RPMI7951 (cell line): ENCODE data around the gene ARL6IP1. TPM values are rescaled to one million over a fixed set of nuclear protein-coding genes. Genes with fewer than 3 reads are reported as not detected.

Experiments used
- DNase-seq: peaks from one replicate; pipeline ENCODE4 v3.0.0-alpha.2; 2012; ENCODE audit warnings: low read depth
- total RNA-seq: library from RNA; depleted of rRNA; stranded (reverse); fragments of >200 nt; shearing (Covaris generic); gene quantifications from 2 replicates; pipeline ENCODE4 v1.2.3, GENCODE V29; 2014; rRNA removed

ARL6IP1 gene
- total RNA-seq = 422 and 461 TPM in 2 replicates

- peak; percentile 98 for DNase-seq
These were observed at the start of gene ARL6IP1 for GRCh38 chr16:18801145-18801972. Gene ARL6IP1 (minus strand): TSS chr16:18801549. CDS start chr16:18801466, 83 bp downstream.

- DNase-seq = no peak
These were observed 45.1 kb upstream of the ARL6IP1 start for GRCh38 chr16:18846416-18846815.

GRCh38 chr16:18842565-18842964 is 41.2 kb upstream of the ARL6IP1 start:
- no peak for DNase-seq

- DNase-seq = no peak
These were observed 40.6 kb upstream of the ARL6IP1 start for GRCh38 chr16:18841833-18842525.

GRCh38 chr16:18839555-18839954 is 38.2 kb upstream of the ARL6IP1 start:
- DNase-seq = no peak

DNA sequence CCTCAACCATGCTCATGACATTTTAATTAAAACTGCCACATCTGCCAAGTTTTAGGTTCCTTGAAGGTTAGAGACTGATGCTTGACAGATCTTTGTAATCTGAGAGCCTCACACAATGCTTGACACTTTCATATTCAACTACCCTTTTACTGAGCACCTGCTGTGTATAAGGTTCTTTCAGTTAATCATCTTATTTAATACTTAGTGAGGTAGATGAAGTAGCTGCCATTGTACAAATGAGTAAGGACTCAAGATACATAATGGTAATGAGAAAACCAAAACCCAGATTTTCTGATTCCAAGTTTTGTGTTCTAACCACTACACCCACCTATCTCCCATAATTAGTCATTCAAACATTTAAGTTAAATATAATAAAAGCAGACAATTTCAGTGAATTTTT is 35.4 kb upstream of the ARL6IP1 start:
- no peak for DNase-seq

DNA sequence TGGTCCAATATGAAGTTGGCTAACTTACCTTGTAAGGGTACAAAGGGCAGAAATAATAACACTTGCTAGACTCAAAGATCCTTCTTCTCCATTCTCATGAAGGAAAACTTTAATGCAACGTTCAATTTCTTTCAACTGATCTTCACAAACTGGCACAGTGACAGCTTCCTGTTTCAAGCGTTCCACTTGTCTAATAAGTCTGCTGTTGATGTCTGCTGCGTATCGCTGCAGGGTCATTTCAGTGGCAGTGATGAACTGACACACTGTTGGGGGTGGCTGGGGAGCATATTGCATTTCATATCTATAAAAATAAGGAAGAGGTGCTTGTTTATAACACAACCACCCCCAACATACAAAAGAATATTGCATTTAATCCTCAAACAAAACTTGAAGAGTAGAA is 33.5 kb upstream of the ARL6IP1 start:
- no peak for DNase-seq

GRCh38 chr16:18833707-18834505 is 32.6 kb upstream of the ARL6IP1 start:
- no peak for DNase-seq

DNA sequence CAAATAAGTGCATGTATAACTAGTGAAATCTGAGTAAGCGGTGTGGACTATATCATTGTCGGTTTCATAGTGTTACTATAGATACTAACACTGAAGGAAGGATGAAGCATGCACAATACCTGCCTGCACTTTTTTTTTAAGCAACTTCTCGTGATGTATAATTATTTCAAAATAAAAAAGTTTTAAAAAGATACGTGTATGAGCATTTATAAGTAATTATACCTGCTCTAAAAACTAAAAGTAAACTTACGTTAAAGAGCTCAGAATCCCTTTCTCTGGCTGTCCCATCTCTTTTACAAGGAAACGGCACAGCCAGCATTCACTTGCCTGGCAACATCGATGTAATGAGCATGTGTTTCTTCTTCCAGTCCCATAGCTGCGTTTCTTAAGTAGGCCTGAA is 31.3 kb upstream of the ARL6IP1 start:
- DNase-seq = no peak

DNA sequence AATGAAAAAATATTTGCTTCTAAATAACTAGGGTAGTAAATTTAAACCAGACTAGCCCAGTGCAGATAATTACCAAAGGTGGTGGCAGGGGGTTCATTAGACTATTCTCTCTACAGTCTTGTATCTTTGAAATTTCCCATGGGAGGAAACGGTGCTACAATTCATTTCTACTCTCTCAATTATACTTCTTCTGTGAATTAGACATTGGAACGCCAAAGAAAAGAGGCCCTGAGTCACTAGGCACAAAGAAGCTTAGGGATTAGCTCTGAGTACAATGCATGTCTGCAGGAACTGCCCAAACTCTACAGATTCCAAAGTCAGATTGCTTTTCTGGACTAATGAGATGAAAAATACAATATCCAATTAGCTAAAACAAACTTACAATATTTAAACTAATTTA is 30.7 kb upstream of the ARL6IP1 start:
- no peak for DNase-seq

DNA sequence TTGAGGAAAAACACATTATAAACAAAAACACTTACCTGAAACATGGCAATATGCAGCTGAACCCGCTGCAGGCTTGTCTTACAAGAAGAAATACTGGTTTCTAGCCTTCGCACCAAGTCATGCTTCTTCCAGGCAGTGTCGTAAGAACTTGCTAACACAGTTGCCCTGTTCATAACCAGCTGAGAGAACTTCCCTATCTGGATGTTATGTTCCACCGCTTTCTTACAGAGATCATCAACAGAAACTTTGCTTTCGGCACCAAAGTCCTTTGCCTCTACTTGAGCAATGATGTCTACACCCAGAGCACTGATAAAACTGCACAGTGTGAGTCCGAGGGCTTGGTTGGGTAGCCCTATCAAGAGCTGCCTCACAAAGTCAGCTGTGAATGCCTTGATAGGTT is 27.9 kb upstream of the ARL6IP1 start:
- DNase-seq = no peak

- no peak for DNase-seq
These were observed 26.5 kb upstream of the ARL6IP1 start for GRCh38 chr16:18827890-18828289.

DNA sequence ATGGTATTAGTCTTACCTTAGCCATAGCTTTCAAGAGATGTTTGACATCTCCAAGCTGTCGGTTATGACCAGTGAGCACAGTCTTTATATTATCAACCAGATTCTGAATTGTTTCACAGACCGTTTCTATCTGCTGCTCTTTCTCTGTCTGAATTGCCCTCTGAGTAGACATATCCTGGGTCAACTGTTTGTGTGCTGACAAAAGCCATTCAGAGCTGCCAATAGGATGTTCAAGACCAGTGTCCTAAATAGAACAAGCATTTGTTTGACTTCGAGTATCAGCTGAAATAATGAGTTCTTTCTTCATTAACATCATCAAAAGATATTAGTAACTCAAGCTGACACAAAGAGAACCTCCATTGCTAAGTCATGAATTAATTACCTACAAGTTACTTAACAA is 14.9 kb upstream of the ARL6IP1 start:
- DNase-seq = no peak

- no peak for DNase-seq
These were observed 10.6 kb upstream of the ARL6IP1 start for GRCh38 chr16:18811925-18812324.

- DNase-seq = no peak
These were observed 7.8 kb upstream of the ARL6IP1 start for GRCh38 chr16:18809165-18809564.

DNA sequence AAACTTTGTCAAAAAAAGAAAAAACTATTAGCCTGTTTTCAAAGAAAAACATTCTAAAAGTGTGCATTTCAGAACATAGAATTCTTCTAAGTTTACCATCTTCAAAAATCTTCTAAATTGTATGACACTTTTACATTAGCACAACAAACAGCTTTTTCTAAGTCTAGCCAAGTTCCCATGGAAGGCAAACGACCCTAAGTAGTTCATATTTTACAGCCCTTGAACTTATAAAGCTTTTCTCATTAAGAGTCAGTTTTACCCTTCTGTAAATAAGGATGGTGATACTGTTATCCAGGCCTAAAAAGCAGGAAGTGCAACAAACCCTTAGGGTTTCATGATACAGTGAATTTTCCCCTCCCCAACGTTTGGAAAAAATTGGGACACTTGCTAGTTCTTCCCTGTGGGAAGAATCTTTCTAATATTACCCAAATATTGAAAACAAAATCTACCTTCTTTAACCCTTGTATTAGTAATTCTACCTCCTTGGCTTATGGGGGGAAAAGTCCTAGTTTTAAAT is 4.0 kb upstream of the ARL6IP1 start:
- DNase-seq = no peak

DNA sequence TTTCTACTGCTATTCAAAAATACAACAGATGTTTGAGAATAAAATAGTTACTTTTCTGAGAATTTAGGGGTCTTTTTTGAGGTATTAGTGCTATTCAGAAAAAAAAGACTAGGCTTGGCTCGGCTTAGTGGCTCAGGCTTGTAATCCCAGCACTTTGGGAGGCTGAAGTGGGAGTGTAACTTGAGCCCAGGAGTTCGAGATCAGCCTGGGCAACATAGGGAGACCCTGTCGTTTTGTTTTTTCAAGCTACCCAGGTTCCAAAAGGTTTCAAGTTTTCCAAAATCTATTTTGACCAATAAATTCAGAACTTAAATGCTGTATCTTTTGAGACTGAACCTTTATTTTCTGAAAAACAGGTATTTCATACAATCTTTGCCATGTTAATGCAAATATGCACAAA is 3.2 kb upstream of the ARL6IP1 start:
- no peak for DNase-seq

GRCh38 chr16:18803569-18804462 is 2.5 kb upstream of the ARL6IP1 start:
- no peak for DNase-seq

DNA sequence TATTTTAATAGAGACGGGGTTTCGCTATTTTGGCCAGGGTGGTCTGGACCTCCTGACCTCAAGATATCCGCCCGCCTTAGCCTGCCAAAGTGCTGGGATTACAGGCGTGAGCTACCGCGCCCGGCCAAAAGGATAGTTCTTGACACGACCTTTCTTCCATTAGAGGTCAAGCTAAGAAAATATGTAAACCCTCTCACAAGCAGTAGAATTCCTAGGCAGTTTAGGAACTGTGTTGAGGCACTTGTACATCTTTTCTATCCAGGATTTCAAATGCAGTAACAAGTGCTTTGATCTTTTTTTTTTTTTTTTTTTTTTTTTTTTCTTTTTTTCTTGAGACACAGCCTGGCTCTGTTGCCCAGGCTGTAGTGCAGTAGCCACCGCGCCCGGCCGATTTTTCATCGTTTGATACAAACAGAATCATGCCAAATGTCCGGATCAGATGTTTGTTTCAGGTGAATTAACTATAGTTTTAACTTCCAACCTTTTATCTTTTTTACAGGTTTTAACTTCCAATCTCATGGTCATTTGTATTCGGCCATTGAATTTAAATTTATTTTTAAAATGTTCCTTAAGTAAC is 1.5 kb upstream of the ARL6IP1 start:
- no peak for DNase-seq

GRCh38 chr16:18800775-18801144 is 589 bp downstream of the ARL6IP1 start:
- peak; percentile 27 for DNase-seq

- no peak for DNase-seq
These were observed 1.1 kb downstream of the ARL6IP1 start for GRCh38 chr16:18800293-18800692.
